Memory B cell (primary cell): Measurements from ENCODE around the gene MOGAT1.
A peak's percentile ranks its signal among the peaks of the same experiment; 100 is the strongest.
"Not testable (repeated sequence)": the region's sequence is repeated elsewhere in the genome, so short reads cannot be mapped to it uniquely, and the experiment has no call there.

ENCODE experiments used
- ATAC-seq: fragments of 150-1000 bp; cut with Tn5 transposase; 2 replicates; pipeline ENCODE4 v1.10.0; 2021; ENCODE audit warnings: low read depth, mild to moderate bottlenecking, moderate library complexity
- DNase-seq, 2 donors: peaks; one replicate each; pipeline ENCODE4 v3.0.0; 2022; ENCODE audit warnings: low spot score in 2 of 2
- H3K27ac Mint-ChIP-seq: one replicate; pipeline ENCODE4 v1.8.0; 2022; ENCODE audit warnings: mild to moderate bottlenecking, moderate library complexity, mixed read lengths
- H3K27me3 Mint-ChIP-seq: one replicate; pipeline ENCODE4 v1.8.0; 2022; ENCODE audit warnings: mixed read lengths
- H3K36me3 Mint-ChIP-seq: one replicate; pipeline ENCODE4 v1.8.0; 2022; ENCODE audit warnings: mild to moderate bottlenecking, mixed read lengths
- H3K4me1 Mint-ChIP-seq: one replicate; pipeline ENCODE4 v1.8.0; 2022; ENCODE audit warnings: mixed read lengths
- H3K4me3 Mint-ChIP-seq: one replicate; pipeline ENCODE4 v1.8.0; 2022; ENCODE audit warnings: mild to moderate bottlenecking, moderate library complexity, mixed read lengths
- H3K9me3 Mint-ChIP-seq: one replicate; pipeline ENCODE4 v1.8.0; 2022; ENCODE audit warnings: mixed read lengths

MOGAT1 gene

DNA sequence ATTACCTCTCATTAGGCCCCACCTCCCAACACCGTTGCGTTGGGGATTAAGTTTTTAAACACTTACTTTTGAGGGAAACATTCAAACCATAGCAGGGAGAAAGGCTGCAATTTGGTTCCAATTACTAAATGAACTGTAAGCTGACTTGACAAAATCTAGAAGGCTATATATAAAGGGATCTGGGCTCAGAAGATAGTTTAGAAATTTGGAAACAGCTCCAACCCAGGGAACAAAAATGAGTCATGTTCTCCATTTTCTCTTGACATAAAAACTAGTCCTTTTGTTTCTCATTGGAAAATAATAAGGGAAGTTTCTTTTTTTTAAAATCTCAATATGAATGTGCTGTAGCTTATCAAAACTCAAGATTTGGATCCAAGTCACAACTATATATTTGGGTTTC, 17.5 kb downstream of the MOGAT1 start:
- H3K9me3 Mint-ChIP-seq: no peaks in the 10 kb centered on the region
- ATAC-seq: no peak
- H3K36me3 Mint-ChIP-seq: no peaks in the 10 kb centered on the region
- no peak overlapping the region for H3K27ac Mint-ChIP-seq
- H3K27me3 Mint-ChIP-seq: peaks cover 13% of the 10 kb centered on the region
- DNase-seq: no peak
- no peak overlapping the region for H3K4me3 Mint-ChIP-seq
- H3K4me1 Mint-ChIP-seq: peaks cover 3% of the 10 kb centered on the region

GRCh38 chr2:222689322-222689721, 17.9 kb downstream of the MOGAT1 start:
- no peak overlapping the region for H3K4me3 Mint-ChIP-seq
- no peak for DNase-seq
- no peaks in the 10 kb centered on the region for H3K36me3 Mint-ChIP-seq
- H3K27me3 Mint-ChIP-seq: peaks cover 14% of the 10 kb centered on the region
- peaks cover 3% of the 10 kb centered on the region for H3K4me1 Mint-ChIP-seq
- H3K27ac Mint-ChIP-seq: no peak overlapping the region
- ATAC-seq: no peak
- H3K9me3 Mint-ChIP-seq: no peaks in the 10 kb centered on the region

- ATAC-seq (peak; percentile 99), DNase-seq (peak; percentile 73 to 79)
- Mint-ChIP-seq H3K27ac (no peak overlapping the region), H3K9me3 (no peaks in the 10 kb centered on the region), H3K27me3 (peaks cover 14% of the 10 kb centered on the region), H3K36me3 (no peaks in the 10 kb centered on the region), H3K4me3 (no peak overlapping the region), H3K4me1 (peaks cover 3% of the 10 kb centered on the region)
Measured at GRCh38 chr2:222690564-222691200, 19.2 kb downstream of the MOGAT1 start.

- H3K27ac Mint-ChIP-seq: not testable (repeated sequence)
- H3K27me3 Mint-ChIP-seq: peaks cover 15% of the 10 kb centered on the region
Measured at GRCh38 chr2:222693413-222693812, 22.0 kb downstream of the MOGAT1 start.

GRCh38 chr2:222693837-222694236, 22.4 kb downstream of the MOGAT1 start:
- no peak for DNase-seq
- Mint-ChIP-seq H3K4me1 (peaks cover 3% of the 10 kb centered on the region), H3K36me3 (no peaks in the 10 kb centered on the region), H3K9me3 (no peaks in the 10 kb centered on the region), H3K4me3 (no peak overlapping the region), H3K27me3 (peaks cover 15% of the 10 kb centered on the region), H3K27ac (no peak overlapping the region)
- ATAC-seq: no peak

More at GRCh38 chr2:222693413-222693812, 22.0 kb downstream of the MOGAT1 start:
- not testable (repeated sequence) for H3K4me3 Mint-ChIP-seq, DNase-seq, ATAC-seq, H3K4me1 Mint-ChIP-seq, H3K9me3 Mint-ChIP-seq, H3K36me3 Mint-ChIP-seq

- ATAC-seq: no peak
- peaks cover 2% of the 10 kb centered on the region for H3K36me3 Mint-ChIP-seq
- no peaks in the 10 kb centered on the region for H3K9me3 Mint-ChIP-seq
- H3K27ac Mint-ChIP-seq: no peak overlapping the region
- DNase-seq: no peak
- H3K4me1 Mint-ChIP-seq: peaks cover 4% of the 10 kb centered on the region
- H3K27me3 Mint-ChIP-seq: peaks cover 23% of the 10 kb centered on the region
- no peak overlapping the region for H3K4me3 Mint-ChIP-seq
Measured at GRCh38 chr2:222698276-222698675, 26.8 kb downstream of the MOGAT1 start.

DNA sequence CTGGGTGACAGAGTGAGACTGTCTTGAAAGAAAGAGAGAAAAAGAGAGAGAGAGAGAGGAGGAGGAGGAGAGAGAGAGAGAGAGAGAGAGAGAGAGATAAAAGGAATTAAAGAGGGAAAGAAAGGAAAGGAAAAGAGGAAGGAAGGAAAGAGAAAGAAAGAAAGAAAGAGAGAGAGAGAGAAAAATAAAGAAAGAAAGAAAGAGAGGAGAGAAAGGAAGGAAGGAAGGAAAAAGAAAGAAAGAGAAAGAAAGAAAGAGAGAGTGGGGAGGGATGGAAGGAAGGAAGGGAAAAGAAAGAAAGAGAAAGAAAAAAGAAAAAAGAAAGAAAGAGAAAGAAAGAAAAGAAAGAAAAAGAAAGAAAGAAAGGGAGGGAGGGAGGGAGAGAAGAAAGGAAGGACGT, 29.8 kb downstream of the MOGAT1 start:
- Mint-ChIP-seq H3K4me3 (no peak overlapping the region), H3K36me3 (peaks cover 2% of the 10 kb centered on the region), H3K9me3 (no peaks in the 10 kb centered on the region), H3K27me3 (peaks cover 26% of the 10 kb centered on the region), H3K4me1 (peaks cover 4% of the 10 kb centered on the region), H3K27ac (no peak overlapping the region)
- ATAC-seq: no peak
- DNase-seq: no peak

DNA sequence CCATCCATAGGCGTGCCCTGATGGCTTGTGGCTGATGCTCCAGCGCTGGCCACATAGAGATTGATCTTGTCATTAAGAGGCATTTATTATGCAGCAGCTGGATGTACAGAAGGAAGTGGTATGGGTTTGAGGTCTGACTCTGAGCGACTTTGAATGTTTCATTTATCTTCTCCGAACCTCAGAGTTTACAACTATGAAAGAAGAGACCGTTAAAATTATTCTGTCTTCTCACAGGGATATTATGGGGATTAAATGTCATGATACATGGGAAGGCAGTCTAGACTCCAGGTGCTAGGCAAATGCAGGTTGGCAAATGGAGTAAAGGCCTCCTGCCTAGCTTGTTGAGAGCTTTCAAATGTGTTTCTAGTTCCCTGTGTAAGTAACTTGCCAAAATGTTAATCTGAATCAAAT, 30.3 kb downstream of the MOGAT1 start:
- no peaks in the 10 kb centered on the region for H3K9me3 Mint-ChIP-seq
- no peak for ATAC-seq
- no peak overlapping the region for H3K4me3 Mint-ChIP-seq
- no peak overlapping the region for H3K27ac Mint-ChIP-seq
- H3K4me1 Mint-ChIP-seq: peaks cover 4% of the 10 kb centered on the region
- peaks cover 26% of the 10 kb centered on the region for H3K27me3 Mint-ChIP-seq
- H3K36me3 Mint-ChIP-seq: peaks cover 2% of the 10 kb centered on the region
- no peak for DNase-seq

DNA sequence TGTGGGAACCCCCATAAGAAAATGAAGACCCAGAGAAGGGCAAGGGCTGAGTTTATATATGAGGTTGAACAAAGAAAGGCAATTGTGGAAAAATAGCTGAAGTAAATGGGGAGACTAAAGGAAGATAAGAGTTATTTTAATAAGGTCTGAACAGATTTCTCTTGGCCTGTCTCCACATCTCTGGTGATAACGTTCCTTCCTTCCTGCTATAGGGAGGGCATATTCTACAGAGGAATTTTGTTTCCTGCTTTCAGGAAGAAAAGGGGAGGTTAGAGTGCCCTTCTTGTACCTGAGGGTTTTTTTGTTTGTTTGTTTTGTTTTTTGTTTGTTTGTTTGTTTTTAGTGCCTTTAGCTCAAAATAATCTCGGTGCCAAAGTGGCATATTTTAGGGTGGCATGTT, 31.6 kb downstream of the MOGAT1 start:
- Mint-ChIP-seq H3K27ac (no peak overlapping the region), H3K4me3 (no peak overlapping the region), H3K4me1 (peaks cover 8% of the 10 kb centered on the region), H3K36me3 (peaks cover 2% of the 10 kb centered on the region), H3K27me3 (peaks cover 24% of the 10 kb centered on the region), H3K9me3 (no peaks in the 10 kb centered on the region)
- DNase-seq (no peak), ATAC-seq (no peak)

DNA sequence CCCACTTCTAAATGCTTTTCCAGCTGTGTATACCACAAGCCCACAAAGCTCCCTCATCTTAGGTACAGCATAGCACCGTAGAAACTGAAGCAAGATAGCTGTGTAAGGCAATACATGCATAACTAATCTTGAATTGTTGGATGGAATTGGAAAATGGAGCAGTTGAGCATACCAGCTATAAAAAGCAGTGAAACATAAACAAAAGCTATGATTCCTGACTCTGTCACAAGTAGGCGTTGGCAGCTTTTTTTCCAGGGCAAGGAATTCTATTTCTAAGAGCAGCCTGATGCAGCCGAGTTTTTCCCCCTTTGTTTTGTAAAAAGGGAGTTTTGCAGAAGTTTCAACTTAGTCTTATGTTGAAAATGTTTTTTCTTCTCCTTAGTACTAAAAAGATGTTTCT, 32.4 kb downstream of the MOGAT1 start:
- H3K36me3 Mint-ChIP-seq: peaks cover 2% of the 10 kb centered on the region
- ATAC-seq (no peak), DNase-seq (no peak)
- no peak overlapping the region for H3K27ac Mint-ChIP-seq
- no peaks in the 10 kb centered on the region for H3K9me3 Mint-ChIP-seq
- H3K4me1 Mint-ChIP-seq: peaks cover 8% of the 10 kb centered on the region
- H3K4me3 Mint-ChIP-seq: no peak overlapping the region
- peaks cover 23% of the 10 kb centered on the region for H3K27me3 Mint-ChIP-seq

- H3K27me3 Mint-ChIP-seq: peaks cover 21% of the 10 kb centered on the region
- no peak for DNase-seq
- H3K4me1 Mint-ChIP-seq: peaks cover 9% of the 10 kb centered on the region
- H3K4me3 Mint-ChIP-seq: no peak overlapping the region
- no peaks in the 10 kb centered on the region for H3K36me3 Mint-ChIP-seq
- no peak for ATAC-seq
- no peak overlapping the region for H3K27ac Mint-ChIP-seq
- H3K9me3 Mint-ChIP-seq: no peaks in the 10 kb centered on the region
Measured at GRCh38 chr2:222706616-222707015, 35.2 kb downstream of the MOGAT1 start.

GRCh38 chr2:222707102-222707688, 35.7 kb downstream of the MOGAT1 start:
- Mint-ChIP-seq H3K27me3 (peaks cover 17% of the 10 kb centered on the region), H3K4me3 (no peak overlapping the region), H3K9me3 (no peaks in the 10 kb centered on the region), H3K36me3 (no peaks in the 10 kb centered on the region), H3K27ac (no peak overlapping the region), H3K4me1 (peaks cover 9% of the 10 kb centered on the region)
- DNase-seq: no peak
- no peak for ATAC-seq

DNA sequence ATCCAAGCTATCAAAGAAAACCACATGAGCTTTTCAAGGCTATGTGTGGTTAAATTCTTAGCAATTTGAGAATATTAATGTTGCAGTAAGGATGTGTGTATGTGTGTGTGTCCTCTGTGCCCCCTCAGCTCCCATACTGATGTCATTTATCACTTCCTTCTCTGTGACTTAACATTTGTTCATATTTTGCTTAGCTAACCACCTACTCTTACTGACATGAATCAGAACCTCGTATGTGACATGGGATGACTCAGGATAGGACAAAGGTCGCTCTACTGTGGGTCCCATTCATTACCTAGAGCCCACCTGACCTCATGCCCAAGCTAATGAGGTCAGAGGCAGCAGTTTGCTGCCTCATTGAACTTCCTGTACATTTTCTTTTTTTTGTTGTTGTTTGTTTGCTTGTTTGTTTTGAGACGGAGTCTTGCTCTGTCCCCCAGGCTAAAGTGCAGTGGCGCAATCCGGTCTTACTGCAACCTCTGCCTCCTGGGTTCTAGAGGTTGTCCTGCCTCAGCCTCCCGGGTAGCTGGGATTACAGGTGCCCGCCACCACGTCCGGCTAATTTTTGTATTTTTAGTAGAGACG, 36.3 kb downstream of the MOGAT1 start:
- peaks cover 17% of the 10 kb centered on the region for H3K27me3 Mint-ChIP-seq
- no peaks in the 10 kb centered on the region for H3K9me3 Mint-ChIP-seq
- no peak overlapping the region for H3K4me3 Mint-ChIP-seq
- ATAC-seq (peak; percentile 66), DNase-seq (no peak)
- H3K27ac Mint-ChIP-seq: no peak overlapping the region
- peaks cover 9% of the 10 kb centered on the region for H3K4me1 Mint-ChIP-seq
- no peaks in the 10 kb centered on the region for H3K36me3 Mint-ChIP-seq

- Mint-ChIP-seq H3K4me3 (no peak overlapping the region), H3K36me3 (no peaks in the 10 kb centered on the region), H3K27me3 (peaks cover 19% of the 10 kb centered on the region), H3K27ac (no peak overlapping the region), H3K9me3 (no peaks in the 10 kb centered on the region), H3K4me1 (peaks cover 9% of the 10 kb centered on the region)
- ATAC-seq: peak; percentile 69
- DNase-seq: peak; percentile 68 to 77
Measured at GRCh38 chr2:222708274-222708710, 36.8 kb downstream of the MOGAT1 start.
